Sigmoid colon (tissue), 7 donors: ENCODE measurements around the gene ATP6V0E2. TPM values are rescaled to one million over a fixed set of nuclear protein-coding genes. Genes with fewer than 3 reads are reported as not detected.

ENCODE experiments used
- DNase-seq: peaks from one replicate; pipeline ENCODE4 v3.0.0-alpha.2; 2019
- H3K27ac ChIP-seq, 4 donors: fragments of 200-600 bp; sonication (generic); one replicate each; pipeline ENCODE4 v1.5.1; 2016 to 2019; ENCODE audit warnings: mild to moderate bottlenecking in 1 of 4
- H3K27me3 ChIP-seq, 3 donors: fragments of 200-600 bp; sonication (generic); one replicate each; pipeline ENCODE4 v1.5.1; 2019; ENCODE audit warnings: mild to moderate bottlenecking in 1 of 3
- H3K36me3 ChIP-seq, 4 donors: fragments of 200-600 bp; sonication (generic); one replicate each; pipeline ENCODE4 v1.5.1; 2016 to 2019
- H3K4me1 ChIP-seq, 4 donors: fragments of 200-600 bp; sonication (generic); one replicate each; pipeline ENCODE4 v1.5.1; 2017 to 2019
- H3K4me3 ChIP-seq, 4 donors: fragments of 200-600 bp; sonication (generic); one replicate each; pipeline ENCODE4 v1.5.1; 2017 to 2019; ENCODE audit warnings: mild to moderate bottlenecking in 2 of 4, moderate library complexity in 1 of 4
- H3K9me3 ChIP-seq, 4 donors: fragments of 200-600 bp in 3 of 4; sonication (generic) in 3 of 4; one replicate each; pipeline versions ENCODE4 v1.5.1 to v1.6.1; 2013 to 2019
- EP300 ChIP-seq, 4 donors: sonication (generic); formaldehyde crosslinking; IDR thresholded peaks; one replicate each; pipeline ENCODE4 v1.6.1; 2017; ENCODE audit warnings: antibody characterized with exemption in 4 of 4
- POLR2A ChIP-seq, 2 donors: fragments of 450-650 bp; IDR thresholded peaks; one replicate each; pipeline ENCODE4 v1.6.1; 2016; ENCODE audit warnings: antibody characterized with exemption in 2 of 2, mild to moderate bottlenecking in 2 of 2, moderate library complexity in 2 of 2
- POLR2AphosphoS5 ChIP-seq, 4 donors: sonication (generic); formaldehyde crosslinking; IDR thresholded peaks; one replicate each; pipeline ENCODE4 v1.6.1; 2017; ENCODE audit warnings: antibody characterized with exemption in 4 of 4
- WGBS, 2 donors: extraction: QIAGEN DNeasy Blood & Tissue Kit; methylation state at CpG; one replicate each; pipeline ENCODE4 v1.1.7; 2013; 5-methylcytosine and 5-hydroxymethylcytosine counted together
- intact Hi-C: fragments of 100-400 bp; cut with DNase I; formaldehyde crosslinking; loops from one replicate; pipeline ENCODE4 v1.15.1; 2023
- polyA plus RNA-seq, 3 donors: library from polyadenylated mRNA; stranded (reverse); fragments of 200-250 nt; gene quantifications; one replicate each; pipeline ENCODE4 v1.2.3, GENCODE V29; 2013
- total RNA-seq, 4 donors: library from RNA; depleted of rRNA; stranded (reverse); fragments of >200 nt; gene quantifications; one replicate each; pipeline ENCODE4 v1.1.0, GENCODE V29; 2016
- TF ChIP-seq, protein P1 (sequence below), 4 experiments: fragments of 450-650 bp in 3 of 4; fragments of 200-600 bp in 1 of 4; IDR thresholded peaks; one replicate each; pipeline ENCODE4 v1.5.1; 2016 to 2019; ENCODE audit warnings: antibody characterized with exemption in 4 of 4, mild to moderate bottlenecking in 3 of 4, moderate library complexity in 2 of 4
- donor health status: healthy with polysubstance abuse.
- donor health status: Bipolar disorder and iron deficiency.
- donor health status: healthy.

The ATP6V0E2 gene
- total and polyA plus RNA-seq, 7 donors: 13.2 to 45.5 (median 27.1) TPM

DNA sequence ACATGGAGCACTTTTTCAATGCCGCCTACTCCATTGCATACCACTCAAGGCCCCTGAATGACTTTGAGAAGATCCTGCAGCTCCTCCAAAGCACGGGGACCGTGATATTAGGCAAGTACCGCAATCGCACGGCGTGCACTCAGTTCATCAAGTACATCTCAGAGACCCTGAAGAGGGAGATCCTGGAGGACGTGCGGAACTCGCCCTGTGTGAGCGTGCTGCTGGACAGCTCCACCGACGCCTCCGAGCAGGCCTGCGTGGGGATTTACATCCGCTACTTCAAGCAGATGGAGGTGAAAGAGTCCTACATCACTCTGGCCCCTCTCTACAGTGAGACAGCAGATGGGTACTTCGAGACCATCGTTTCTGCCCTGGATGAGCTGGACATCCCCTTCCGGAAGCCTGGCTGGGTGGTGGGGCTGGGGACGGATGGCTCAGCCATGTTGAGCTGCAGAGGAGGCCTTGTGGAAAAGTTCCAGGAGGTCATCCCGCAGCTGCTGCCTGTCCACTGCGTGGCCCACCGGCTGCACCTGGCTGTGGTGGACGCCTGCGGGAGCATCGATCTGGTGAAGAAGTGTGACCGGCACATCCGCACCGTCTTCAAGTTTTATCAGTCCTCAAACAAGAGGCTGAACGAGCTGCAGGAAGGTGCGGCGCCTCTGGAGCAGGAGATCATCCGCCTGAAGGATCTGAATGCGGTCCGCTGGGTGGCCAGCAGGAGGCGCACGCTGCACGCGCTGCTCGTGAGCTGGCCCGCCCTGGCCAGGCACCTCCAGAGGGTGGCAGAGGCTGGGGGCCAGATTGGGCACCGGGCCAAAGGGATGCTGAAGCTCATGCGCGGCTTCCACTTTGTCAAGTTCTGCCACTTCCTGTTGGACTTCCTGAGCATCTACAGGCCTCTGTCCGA lies 12.7 kb upstream of the ATP6V0E2 start:
- 89 to 95% methylated on average over 45 of the region's 45 CpGs for WGBS, 2 donors
- no peaks in the 10 kb centered on the region for H3K27me3 ChIP-seq
- TF ChIP-seq POLR2A (IDR thresholded peaks at IDR 0.05) (no peak), EP300 (IDR thresholded peaks at IDR 0.05) (no peak)
- TF ChIP-seq, protein P1, sequence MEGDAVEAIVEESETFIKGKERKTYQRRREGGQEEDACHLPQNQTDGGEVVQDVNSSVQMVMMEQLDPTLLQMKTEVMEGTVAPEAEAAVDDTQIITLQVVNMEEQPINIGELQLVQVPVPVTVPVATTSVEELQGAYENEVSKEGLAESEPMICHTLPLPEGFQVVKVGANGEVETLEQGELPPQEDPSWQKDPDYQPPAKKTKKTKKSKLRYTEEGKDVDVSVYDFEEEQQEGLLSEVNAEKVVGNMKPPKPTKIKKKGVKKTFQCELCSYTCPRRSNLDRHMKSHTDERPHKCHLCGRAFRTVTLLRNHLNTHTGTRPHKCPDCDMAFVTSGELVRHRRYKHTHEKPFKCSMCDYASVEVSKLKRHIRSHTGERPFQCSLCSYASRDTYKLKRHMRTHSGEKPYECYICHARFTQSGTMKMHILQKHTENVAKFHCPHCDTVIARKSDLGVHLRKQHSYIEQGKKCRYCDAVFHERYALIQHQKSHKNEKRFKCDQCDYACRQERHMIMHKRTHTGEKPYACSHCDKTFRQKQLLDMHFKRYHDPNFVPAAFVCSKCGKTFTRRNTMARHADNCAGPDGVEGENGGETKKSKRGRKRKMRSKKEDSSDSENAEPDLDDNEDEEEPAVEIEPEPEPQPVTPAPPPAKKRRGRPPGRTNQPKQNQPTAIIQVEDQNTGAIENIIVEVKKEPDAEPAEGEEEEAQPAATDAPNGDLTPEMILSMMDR (IDR thresholded peaks at IDR 0.05): peak in 2 of 4 experiments; percentile 15 to 41
- H3K27ac ChIP-seq: no peak overlapping the region
- H3K9me3 ChIP-seq: no peaks in the 10 kb centered on the region
- no peak for DNase-seq
- H3K36me3 ChIP-seq: peaks cover 26 to 73% (median 41%) of the 10 kb centered on the region in 4 donors
- peaks cover 0 to 2% (median under 1%) of the 10 kb centered on the region in 4 donors for H3K4me1 ChIP-seq
- H3K4me3 ChIP-seq: no peak overlapping the region
- intact Hi-C loops: no loop called here

DNA sequence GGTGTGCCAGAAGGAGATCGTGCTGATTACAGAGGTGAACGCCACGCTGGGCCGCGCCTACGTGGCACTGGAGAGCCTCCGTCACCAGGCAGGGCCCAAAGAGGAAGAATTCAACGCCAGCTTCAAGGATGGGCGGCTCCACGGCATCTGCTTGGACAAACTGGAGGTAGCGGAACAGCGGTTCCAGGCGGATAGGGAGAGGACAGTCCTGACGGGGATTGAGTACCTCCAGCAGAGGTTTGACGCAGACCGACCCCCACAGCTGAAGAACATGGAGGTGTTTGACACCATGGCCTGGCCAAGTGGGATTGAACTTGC lies 12.1 kb upstream of the ATP6V0E2 start:
- intact Hi-C loops: no loop called here
- H3K4me1 ChIP-seq: no peaks in the 10 kb centered on the region
- DNase-seq: no peak
- 92 to 98% methylated on average over 16 of the region's 16 CpGs for WGBS, 2 donors
- no peaks in the 10 kb centered on the region for H3K9me3 ChIP-seq
- TF ChIP-seq, protein P1 (IDR thresholded peaks at IDR 0.05): peak in 1 of 4 experiments; percentile 2
- TF ChIP-seq POLR2A (IDR thresholded peaks at IDR 0.05): no peak
- peaks cover 26 to 79% (median 41%) of the 10 kb centered on the region in 4 donors for H3K36me3 ChIP-seq
- H3K27me3 ChIP-seq: no peaks in the 10 kb centered on the region
- H3K4me3 ChIP-seq: no peak overlapping the region
- no peak overlapping the region for H3K27ac ChIP-seq

DNA sequence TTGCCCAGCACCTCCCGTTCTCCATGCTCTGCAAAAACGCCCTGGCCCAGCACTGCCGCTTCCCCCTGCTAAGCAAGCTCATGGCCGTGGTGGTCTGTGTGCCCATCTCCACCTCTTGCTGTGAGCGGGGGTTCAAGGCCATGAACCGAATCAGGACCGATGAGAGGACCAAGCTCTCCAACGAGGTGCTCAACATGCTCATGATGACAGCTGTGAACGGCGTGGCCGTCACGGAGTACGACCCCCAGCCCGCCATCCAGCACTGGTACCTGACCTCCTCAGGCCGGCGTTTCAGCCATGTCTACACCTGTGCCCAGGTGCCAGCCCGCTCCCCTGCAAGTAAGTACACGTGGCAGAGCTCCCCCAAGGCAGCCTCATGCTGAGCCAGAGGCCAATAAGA lies 11.6 kb upstream of the ATP6V0E2 start:
- Histone ChIP-seq H3K4me3 (no peak overlapping the region), H3K9me3 (no peaks in the 10 kb centered on the region), H3K36me3 (peaks cover 26 to 80% (median 41%) of the 10 kb centered on the region in 4 donors), H3K4me1 (no peaks in the 10 kb centered on the region), H3K27ac (no peak overlapping the region), H3K27me3 (no peaks in the 10 kb centered on the region)
- intact Hi-C loops: no loop called here
- no peak for DNase-seq
- WGBS, 2 donors: 92 to 96% methylated on average over 18 of the region's 18 CpGs
- TF ChIP-seq, protein P1 (IDR thresholded peaks at IDR 0.05): no peak
- TF ChIP-seq POLR2A (IDR thresholded peaks at IDR 0.05): no peak
- TF ChIP-seq POLR2AphosphoS5 (IDR thresholded peaks at IDR 0.05): no peak
- no peak for TF ChIP-seq EP300 (IDR thresholded peaks at IDR 0.05)

DNA sequence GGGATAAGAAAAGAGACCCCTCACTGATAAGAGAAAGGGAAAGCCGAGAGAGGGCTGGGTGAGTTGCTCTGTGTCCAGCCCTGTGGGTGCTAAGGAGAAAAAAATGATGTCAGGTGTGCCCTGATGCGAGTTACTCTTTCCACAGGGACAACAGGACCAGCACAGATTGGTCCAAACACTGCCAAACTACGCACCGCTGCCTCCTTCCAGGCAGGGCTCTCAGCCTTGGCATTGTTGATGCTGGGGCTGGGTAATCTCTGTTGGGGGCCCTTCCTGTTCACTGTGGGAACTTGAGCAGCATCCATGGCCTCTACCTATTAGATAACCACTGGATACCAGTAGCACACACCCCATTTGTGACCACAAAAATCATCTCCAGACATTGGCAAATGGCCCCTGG lies 10.3 kb upstream of the ATP6V0E2 start:
- 92 to 97% methylated on average over 4 of the region's 4 CpGs for WGBS, 2 donors
- Histone ChIP-seq H3K4me3 (no peak overlapping the region), H3K36me3 (peaks cover 26 to 83% (median 41%) of the 10 kb centered on the region in 4 donors), H3K9me3 (no peaks in the 10 kb centered on the region), H3K27me3 (no peaks in the 10 kb centered on the region), H3K4me1 (no peaks in the 10 kb centered on the region), H3K27ac (no peak overlapping the region)
- DNase-seq: no peak
- no peak for TF ChIP-seq POLR2A (IDR thresholded peaks at IDR 0.05)
- TF ChIP-seq, protein P1 (IDR thresholded peaks at IDR 0.05): no peak
- TF ChIP-seq EP300 (IDR thresholded peaks at IDR 0.05): no peak
- no peak for TF ChIP-seq POLR2AphosphoS5 (IDR thresholded peaks at IDR 0.05)
- intact Hi-C loops: no loop called here
